Activated naive CD4-positive, alpha-beta T cell treated with anti-CD3 and anti-CD28 coated beads for 36 hours (primary cell): ENCODE results near the gene NTRK3. TPM values are rescaled to one million over a fixed set of nuclear protein-coding genes. Genes with fewer than 3 reads are reported as not detected.

Experiments
- CTCF ChIA-PET: fragments of 350-600 bp; sonication (Branson Sonifier 250); formaldehyde crosslinking; loops from one replicate; lab custom pipeline; 2021; ENCODE audit warnings: antibody characterized with exemption; lab: Charles Lee
- DNase-seq: peaks from one replicate; pipeline ENCODE4 v3.0.0-alpha.2; 2020
- H3K27ac Mint-ChIP-seq: one replicate; pipeline ENCODE4 v1.8.0; 2021; ENCODE audit warnings: mild to moderate bottlenecking, mixed read lengths
- H3K27me3 Mint-ChIP-seq: one replicate; pipeline ENCODE4 v1.8.0; 2021; ENCODE audit warnings: low read depth, mixed read lengths
- H3K36me3 Mint-ChIP-seq: one replicate; pipeline ENCODE4 v1.8.0; 2021; ENCODE audit warnings: low read depth, mixed read lengths
- H3K4me1 Mint-ChIP-seq: one replicate; pipeline ENCODE4 v1.8.0; 2021; ENCODE audit warnings: low read depth, mixed read lengths
- H3K4me3 Mint-ChIP-seq: one replicate; pipeline ENCODE4 v1.8.0; 2021; ENCODE audit warnings: mild to moderate bottlenecking, moderate library complexity, mixed read lengths
- H3K9me3 Mint-ChIP-seq: one replicate; pipeline ENCODE4 v1.8.0; 2021; ENCODE audit warnings: mixed read lengths
- intact Hi-C: fragments of 100-400 bp; cut with micrococcal nuclease; formaldehyde crosslinking; loops from one replicate; pipeline ENCODE4 v1.15.1; 2023
- total RNA-seq, 2 experiments: library from RNA; stranded (reverse); gene quantifications; one replicate each; pipeline ENCODE4 v1.2.3, GENCODE V29; 2021

Gene NTRK3
- total RNA-seq, 2 experiments from 2014 or later = 0.95 to 1.4 TPM

GRCh38 chr15:88241461-88241860 lies 15.1 kb downstream of the NTRK3 start:
- no peak for DNase-seq
- Mint-ChIP-seq H3K36me3 (no peaks in the 10 kb centered on the region), H3K27me3 (peaks cover 6% of the 10 kb centered on the region), H3K27ac (no peak overlapping the region), H3K4me1 (peaks cover under 1% of the 10 kb centered on the region), H3K9me3 (no peaks in the 10 kb centered on the region), H3K4me3 (no peak overlapping the region)
- intact Hi-C loops = loop anchor here (10.0 kb wide), 2 partner anchors 423 to 617 kb away; no protein-coding TSS in a partner anchor
- CTCF ChIA-PET = interaction anchor here (0.6 to 1.4 kb wide), 7 partner anchors 9 to 290 kb away, joined by 3 to 5 read pairs (median 3); no protein-coding TSS in a partner anchor

GRCh38 chr15:88241060-88241459 lies 15.5 kb downstream of the NTRK3 start:
- intact Hi-C loops = loop anchor here (10.0 kb wide), 2 partner anchors 424 to 616 kb away; no protein-coding TSS in a partner anchor
- CTCF ChIA-PET = interaction anchor here (0.6 to 1.2 kb wide), 5 partner anchors 25 to 290 kb away, joined by 3 to 5 read pairs (median 3); no protein-coding TSS in a partner anchor
- H3K36me3 Mint-ChIP-seq = no peaks in the 10 kb centered on the region
- H3K27me3 Mint-ChIP-seq = peaks cover 6% of the 10 kb centered on the region
- no peaks in the 10 kb centered on the region for H3K9me3 Mint-ChIP-seq
- no peak overlapping the region for H3K27ac Mint-ChIP-seq
- no peak for DNase-seq
- no peak overlapping the region for H3K4me3 Mint-ChIP-seq
- H3K4me1 Mint-ChIP-seq = no peaks in the 10 kb centered on the region

- Mint-ChIP-seq H3K27ac (no peak overlapping the region), H3K9me3 (no peaks in the 10 kb centered on the region), H3K4me1 (no peaks in the 10 kb centered on the region), H3K4me3 (no peak overlapping the region), H3K27me3 (peaks cover 5% of the 10 kb centered on the region), H3K36me3 (no peaks in the 10 kb centered on the region)
- intact Hi-C loops = no loop called here
- DNase-seq = no peak
- CTCF ChIA-PET = no interaction called here
These were observed 16.9 kb downstream of the NTRK3 start for GRCh38 chr15:88239594-88239993.

GRCh38 chr15:88238618-88239430 lies 17.7 kb downstream of the NTRK3 start:
- peaks cover 5% of the 10 kb centered on the region for H3K27me3 Mint-ChIP-seq
- H3K4me3 Mint-ChIP-seq = no peak overlapping the region
- H3K27ac Mint-ChIP-seq = no peak overlapping the region
- intact Hi-C loops = no loop called here
- H3K36me3 Mint-ChIP-seq = no peaks in the 10 kb centered on the region
- DNase-seq = no peak
- no peaks in the 10 kb centered on the region for H3K9me3 Mint-ChIP-seq
- CTCF ChIA-PET = no interaction called here
- H3K4me1 Mint-ChIP-seq = no peaks in the 10 kb centered on the region

- Mint-ChIP-seq H3K27me3 (peaks cover 9% of the 10 kb centered on the region), H3K27ac (no peak overlapping the region)
- CTCF ChIA-PET = interaction anchor here (1.1 to 1.4 kb wide), 2 partner anchors 11 kb away, joined by 3 to 8 read pairs; no protein-coding TSS in a partner anchor
These were observed 21.8 kb downstream of the NTRK3 start for GRCh38 chr15:88234711-88235110.

GRCh38 chr15:88233921-88234320 lies 22.6 kb downstream of the NTRK3 start:
- H3K36me3 Mint-ChIP-seq = no peaks in the 10 kb centered on the region
- peaks cover 9% of the 10 kb centered on the region for H3K27me3 Mint-ChIP-seq
- intact Hi-C loops = no loop called here
- H3K4me1 Mint-ChIP-seq = no peaks in the 10 kb centered on the region
- no peak for DNase-seq
- H3K27ac Mint-ChIP-seq = no peak overlapping the region
- no peaks in the 10 kb centered on the region for H3K9me3 Mint-ChIP-seq
- no peak overlapping the region for H3K4me3 Mint-ChIP-seq
- CTCF ChIA-PET = interaction anchor here (1.1 to 1.2 kb wide), 2 partner anchors 11 to 14 kb away, joined by 3 to 8 read pairs; no protein-coding TSS in a partner anchor

More at GRCh38 chr15:88234711-88235110, 21.8 kb downstream of the NTRK3 start:
- intact Hi-C loops = no loop called here
- no peak overlapping the region for H3K4me3 Mint-ChIP-seq
- no peak for DNase-seq
- H3K9me3 Mint-ChIP-seq = no peaks in the 10 kb centered on the region
- H3K4me1 Mint-ChIP-seq = no peaks in the 10 kb centered on the region
- no peaks in the 10 kb centered on the region for H3K36me3 Mint-ChIP-seq

- CTCF ChIA-PET = interaction anchor here (1.8 kb wide), 1 partner anchor 13 kb away, joined by 3 read pairs; no protein-coding TSS in a partner anchor
- intact Hi-C loops = no loop called here
These were observed 23.8 kb downstream of the NTRK3 start for GRCh38 chr15:88232771-88233201.

GRCh38 chr15:88231909-88232644 lies 24.5 kb downstream of the NTRK3 start:
- intact Hi-C loops = no loop called here
- no peak for DNase-seq
- Mint-ChIP-seq H3K4me1 (no peaks in the 10 kb centered on the region), H3K36me3 (no peaks in the 10 kb centered on the region), H3K27me3 (peaks cover 7% of the 10 kb centered on the region), H3K9me3 (no peaks in the 10 kb centered on the region), H3K27ac (no peak overlapping the region), H3K4me3 (no peak overlapping the region)
- CTCF ChIA-PET = interaction anchor here (0.6 to 1.8 kb wide), 2 partner anchors 14 to 182 kb away, joined by 3 read pairs; no protein-coding TSS in a partner anchor

More at GRCh38 chr15:88232771-88233201, 23.8 kb downstream of the NTRK3 start:
- Mint-ChIP-seq H3K9me3 (no peaks in the 10 kb centered on the region), H3K36me3 (no peaks in the 10 kb centered on the region), H3K27ac (no peak overlapping the region), H3K4me1 (no peaks in the 10 kb centered on the region), H3K27me3 (peaks cover 9% of the 10 kb centered on the region), H3K4me3 (no peak overlapping the region)
- DNase-seq = no peak

- Mint-ChIP-seq H3K9me3 (no peaks in the 10 kb centered on the region), H3K27ac (no peak overlapping the region), H3K4me1 (no peaks in the 10 kb centered on the region), H3K36me3 (no peaks in the 10 kb centered on the region), H3K4me3 (no peak overlapping the region), H3K27me3 (peaks cover 6% of the 10 kb centered on the region)
- DNase-seq = no peak
- intact Hi-C loops = no loop called here
- CTCF ChIA-PET = interaction anchor here (1.4 kb wide), 1 partner anchor 14 kb away, joined by 4 read pairs; no protein-coding TSS in a partner anchor
These were observed 25.7 kb downstream of the NTRK3 start for GRCh38 chr15:88230823-88231222.

- intact Hi-C loops = no loop called here
- Mint-ChIP-seq H3K27me3 (peaks cover 2% of the 10 kb centered on the region), H3K36me3 (no peaks in the 10 kb centered on the region), H3K4me1 (no peaks in the 10 kb centered on the region), H3K27ac (no peak overlapping the region), H3K4me3 (no peak overlapping the region), H3K9me3 (no peaks in the 10 kb centered on the region)
- CTCF ChIA-PET = no interaction called here
- DNase-seq = no peak
These were observed 31.1 kb downstream of the NTRK3 start for GRCh38 chr15:88225461-88225860.

GRCh38 chr15:88223084-88223483 lies 33.5 kb downstream of the NTRK3 start:
- H3K4me3 Mint-ChIP-seq = no peak overlapping the region
- H3K36me3 Mint-ChIP-seq = no peaks in the 10 kb centered on the region
- no peaks in the 10 kb centered on the region for H3K4me1 Mint-ChIP-seq
- no peaks in the 10 kb centered on the region for H3K9me3 Mint-ChIP-seq
- intact Hi-C loops = no loop called here
- H3K27ac Mint-ChIP-seq = no peak overlapping the region
- DNase-seq = no peak
- H3K27me3 Mint-ChIP-seq = peaks cover 2% of the 10 kb centered on the region
- CTCF ChIA-PET = interaction anchor here (1.5 kb wide), 1 partner anchor 23 kb away, joined by 3 read pairs; no protein-coding TSS in a partner anchor

GRCh38 chr15:88221836-88222235 lies 34.7 kb downstream of the NTRK3 start:
- Mint-ChIP-seq H3K9me3 (no peaks in the 10 kb centered on the region), H3K4me3 (no peak overlapping the region), H3K36me3 (no peaks in the 10 kb centered on the region), H3K27ac (no peak overlapping the region), H3K4me1 (no peaks in the 10 kb centered on the region), H3K27me3 (peaks cover 2% of the 10 kb centered on the region)
- CTCF ChIA-PET = interaction anchor here (1.4 to 1.5 kb wide), 2 partner anchors 24 to 25 kb away, joined by 3 to 5 read pairs; no protein-coding TSS in a partner anchor
- intact Hi-C loops = no loop called here
- no peak for DNase-seq
